Measurements from ENCODE around the gene RRP9. TPM values are rescaled to one million over a fixed set of nuclear protein-coding genes. Genes with fewer than 3 reads are reported as not detected.

Gene RRP9
- total RNA-seq, 1 donor: 16.3 TPM

DNA sequence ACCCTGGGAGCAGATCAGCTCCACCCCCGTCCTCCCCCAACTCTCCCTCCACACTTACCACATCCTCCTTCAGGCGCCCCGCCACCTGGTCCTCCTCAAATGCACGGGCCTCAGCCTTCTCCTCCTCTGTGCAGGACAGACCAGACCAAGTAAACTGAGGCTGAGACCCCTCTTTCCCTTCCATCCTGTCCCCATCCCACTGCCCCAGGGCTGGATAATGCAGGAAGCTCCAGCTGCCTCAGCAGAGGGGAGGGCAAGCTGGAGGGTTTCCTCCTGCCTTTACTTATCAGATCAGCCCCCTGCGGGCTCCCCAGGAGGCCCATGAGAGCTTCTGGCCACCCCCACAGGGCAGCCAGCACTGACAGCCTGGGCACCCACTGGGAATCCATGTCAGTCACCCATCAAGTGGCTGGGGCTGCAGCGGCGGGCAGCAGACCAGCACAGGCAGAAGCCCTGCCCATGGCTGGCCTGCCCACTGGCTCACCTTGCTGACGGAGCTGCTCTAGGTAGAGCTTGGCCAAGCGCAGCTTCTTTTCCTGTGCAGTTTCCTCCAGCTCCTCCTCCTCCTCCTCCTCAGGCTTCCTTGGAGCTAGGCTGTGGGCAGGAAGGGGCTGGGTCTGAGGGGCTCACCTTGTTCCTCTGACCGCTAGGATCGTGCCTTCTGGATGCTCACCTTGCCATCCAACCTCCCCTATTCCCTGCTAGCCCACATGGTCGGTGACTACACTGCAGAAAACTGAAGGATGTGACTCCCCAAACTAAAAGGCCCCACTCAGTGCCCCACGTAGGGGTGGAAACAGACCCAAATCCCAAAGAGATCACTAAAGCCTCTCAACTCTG, 3.9 kb downstream of the RRP9 start:
- no peak for DNase-seq (ENCODE audit: low read depth)
- TF ChIP-seq, protein P1, sequence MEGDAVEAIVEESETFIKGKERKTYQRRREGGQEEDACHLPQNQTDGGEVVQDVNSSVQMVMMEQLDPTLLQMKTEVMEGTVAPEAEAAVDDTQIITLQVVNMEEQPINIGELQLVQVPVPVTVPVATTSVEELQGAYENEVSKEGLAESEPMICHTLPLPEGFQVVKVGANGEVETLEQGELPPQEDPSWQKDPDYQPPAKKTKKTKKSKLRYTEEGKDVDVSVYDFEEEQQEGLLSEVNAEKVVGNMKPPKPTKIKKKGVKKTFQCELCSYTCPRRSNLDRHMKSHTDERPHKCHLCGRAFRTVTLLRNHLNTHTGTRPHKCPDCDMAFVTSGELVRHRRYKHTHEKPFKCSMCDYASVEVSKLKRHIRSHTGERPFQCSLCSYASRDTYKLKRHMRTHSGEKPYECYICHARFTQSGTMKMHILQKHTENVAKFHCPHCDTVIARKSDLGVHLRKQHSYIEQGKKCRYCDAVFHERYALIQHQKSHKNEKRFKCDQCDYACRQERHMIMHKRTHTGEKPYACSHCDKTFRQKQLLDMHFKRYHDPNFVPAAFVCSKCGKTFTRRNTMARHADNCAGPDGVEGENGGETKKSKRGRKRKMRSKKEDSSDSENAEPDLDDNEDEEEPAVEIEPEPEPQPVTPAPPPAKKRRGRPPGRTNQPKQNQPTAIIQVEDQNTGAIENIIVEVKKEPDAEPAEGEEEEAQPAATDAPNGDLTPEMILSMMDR (IDR thresholded peaks at IDR 0.05; ENCODE audit: insufficient read depth, low read length): no peak
- H3K4me3 ChIP-seq (ENCODE audit: low read depth, low read length): no peak overlapping the region

DNA sequence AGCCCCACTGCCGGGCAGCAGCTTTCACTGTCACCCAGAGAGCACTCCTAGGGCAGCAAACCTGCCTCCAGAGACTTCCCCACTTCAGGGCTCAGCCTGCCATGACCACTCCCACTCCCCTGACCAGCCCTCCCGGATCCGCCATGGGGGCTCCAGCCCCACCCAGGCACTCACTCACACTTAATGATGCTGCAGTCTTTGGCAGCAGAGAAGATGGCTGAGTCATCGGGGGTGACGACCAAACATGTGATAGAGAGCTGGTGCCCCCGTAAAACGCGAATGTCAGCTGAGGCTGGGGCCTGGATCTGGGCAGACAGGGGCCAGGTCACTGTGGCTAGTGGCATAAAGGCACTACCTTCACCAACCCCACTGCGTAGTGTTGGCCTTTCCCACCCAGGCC, 4.7 kb downstream of the RRP9 start:
- no peak for DNase-seq (ENCODE audit: low read depth)
- TF ChIP-seq, protein P1 (IDR thresholded peaks at IDR 0.05; ENCODE audit: insufficient read depth, low read length): no peak
- H3K4me3 ChIP-seq (ENCODE audit: low read depth, low read length): no peak overlapping the region

DNA sequence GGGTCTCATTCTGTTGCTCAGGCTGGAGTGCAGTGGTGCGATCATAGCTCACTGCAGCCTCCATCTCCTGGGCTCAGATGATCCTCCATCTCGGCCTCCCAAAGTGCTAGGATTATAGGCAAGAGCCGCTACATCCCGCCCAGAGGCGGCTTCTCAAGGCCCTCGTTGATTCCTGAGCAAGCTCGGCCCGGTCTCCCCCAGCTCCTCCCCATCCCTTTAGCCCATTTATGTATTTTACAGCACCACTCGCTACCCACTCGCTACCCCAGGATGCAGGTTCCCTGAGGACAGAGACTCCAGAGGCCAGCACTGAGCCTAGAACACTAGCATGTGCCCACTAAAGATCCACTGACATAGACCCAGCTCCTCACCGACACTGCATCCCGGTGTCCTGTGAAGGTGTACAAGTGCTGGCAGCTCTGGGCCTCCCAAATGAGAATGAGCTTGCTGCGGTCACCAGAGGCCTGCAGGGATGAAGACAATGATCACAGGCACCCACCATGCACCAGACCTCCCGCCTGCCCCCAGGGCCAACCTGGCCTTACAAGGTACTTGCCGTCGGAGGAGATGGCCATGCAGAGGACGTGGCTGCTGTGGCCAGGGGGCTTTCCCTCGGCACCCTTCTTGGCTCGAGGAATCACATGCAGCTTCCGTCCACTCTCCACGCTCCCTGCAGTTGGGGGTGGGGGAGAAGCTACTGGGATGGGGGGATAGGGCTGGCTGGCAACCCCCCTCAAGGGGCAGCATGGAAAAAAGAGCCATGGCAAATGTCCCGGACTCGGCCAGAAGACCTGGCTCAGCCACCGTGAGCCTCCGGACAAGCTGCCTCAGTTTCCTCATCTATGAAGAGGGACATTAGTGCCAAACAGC, 5.6 kb downstream of the RRP9 start:
- no peak for DNase-seq (ENCODE audit: low read depth)
- TF ChIP-seq, protein P1 (IDR thresholded peaks at IDR 0.05; ENCODE audit: insufficient read depth, low read length): no peak

DNA sequence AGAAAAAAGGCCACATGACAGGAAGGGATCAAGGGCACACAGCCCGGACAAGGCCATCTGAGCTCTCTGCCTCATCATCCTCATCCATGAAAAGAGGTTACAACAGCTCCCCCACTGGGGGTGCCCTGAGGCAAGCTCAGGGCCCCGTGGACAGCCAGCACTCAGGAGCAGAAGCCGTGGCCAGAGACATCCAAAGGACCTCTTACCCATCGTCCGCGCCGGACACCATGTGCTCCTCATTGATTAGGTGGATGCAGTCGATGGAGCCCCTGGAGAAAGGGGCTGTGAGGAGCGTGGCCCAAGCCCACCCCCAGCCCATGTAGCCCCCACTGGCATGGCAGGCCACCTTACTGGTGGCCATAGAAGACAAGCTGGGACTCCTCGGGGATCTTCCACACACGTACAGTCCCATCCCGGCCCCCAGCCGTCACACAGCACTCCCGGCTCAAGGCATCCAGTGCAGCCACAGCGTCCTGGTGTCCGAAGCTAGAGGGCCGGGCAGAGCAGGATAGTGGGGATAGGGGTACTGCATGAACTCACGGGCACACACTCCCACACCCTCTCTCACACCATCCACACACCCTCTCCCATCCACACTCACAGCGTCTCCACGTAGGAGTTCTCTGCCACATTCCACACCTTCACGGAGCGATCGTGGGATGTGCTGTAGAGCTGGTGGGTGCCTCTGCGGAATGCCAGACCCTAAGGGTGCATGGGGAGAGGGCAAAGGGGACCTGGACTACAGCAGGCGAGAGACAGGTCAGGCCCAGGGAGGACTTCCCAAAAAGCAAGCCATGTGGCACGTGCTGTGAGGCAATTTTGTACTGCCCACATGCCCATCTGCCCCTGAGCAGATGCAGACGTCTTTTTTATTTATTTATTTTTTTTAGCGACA, 6.5 kb downstream of the RRP9 start:
- DNase-seq (ENCODE audit: low read depth): no peak
- TF ChIP-seq, protein P1 (IDR thresholded peaks at IDR 0.05; ENCODE audit: insufficient read depth, low read length): no peak
- no peak overlapping the region for H3K4me3 ChIP-seq (ENCODE audit: low read depth, low read length)

More for the DNA sequence above, 5.6 kb downstream of the RRP9 start:
- H3K4me3 ChIP-seq (ENCODE audit: low read depth, low read length): no peak overlapping the region

DNA sequence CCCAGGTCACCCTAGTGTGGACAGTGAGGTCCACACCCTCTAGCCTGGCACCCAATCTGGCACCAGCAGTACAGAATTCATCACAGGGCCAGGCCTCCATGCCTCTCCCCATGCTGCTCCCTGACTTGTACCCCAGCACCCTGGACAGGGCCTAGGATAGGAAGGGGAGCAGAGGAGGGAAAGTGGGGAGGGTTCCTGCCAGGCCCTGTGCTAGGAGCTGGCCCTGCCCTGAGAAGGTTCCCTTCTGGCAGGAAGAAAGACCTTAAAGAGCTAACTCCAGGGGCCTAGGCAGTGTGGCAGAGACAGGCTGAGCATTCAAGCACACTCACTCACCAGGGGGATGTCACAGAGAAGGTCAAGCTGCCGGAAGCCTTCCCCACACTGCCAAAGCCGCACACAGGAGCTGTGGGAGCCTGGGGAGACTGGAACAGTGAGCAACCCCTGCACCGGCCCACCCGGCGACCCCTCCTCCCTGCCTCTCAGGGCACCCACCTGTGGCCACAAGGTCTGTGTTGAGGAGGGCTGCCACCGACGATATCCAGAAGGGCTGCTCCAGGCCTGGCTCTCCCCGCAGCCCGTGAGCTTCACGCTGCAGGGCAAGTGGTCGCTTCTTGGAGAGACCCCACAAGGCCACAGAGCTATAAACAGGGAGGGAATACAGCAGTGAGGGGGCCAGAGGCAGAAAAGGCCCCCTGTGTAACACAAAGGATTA, 7.4 kb downstream of the RRP9 start:
- no peak for DNase-seq (ENCODE audit: low read depth)
- TF ChIP-seq, protein P1 (IDR thresholded peaks at IDR 0.05; ENCODE audit: insufficient read depth, low read length): no peak

More for the DNA sequence above, 7.4 kb downstream of the RRP9 start:
- no peak overlapping the region for H3K4me3 ChIP-seq (ENCODE audit: low read depth, low read length)
